Neutrophil (primary cell): ENCODE measurements around the gene CCL18.
A peak's percentile ranks its signal among the peaks of the same experiment; 100 is the strongest.
"Not testable (repeated sequence)": the region's sequence is repeated elsewhere in the genome, so short reads cannot be mapped to it uniquely, and the experiment has no call there.

Source experiments
- H3K27ac ChIP-seq: fragments of 200-600 bp; sonication (generic); 2 replicates; pipeline ENCODE4 v1.5.1; 2016; ENCODE audit warnings: mild to moderate bottlenecking, moderate library complexity
- H3K27me3 ChIP-seq: fragments of 200-600 bp; sonication (generic); 2 replicates; pipeline ENCODE4 v1.6.0; 2016; ENCODE audit warnings: mild to moderate bottlenecking
- H3K36me3 ChIP-seq: fragments of 200-600 bp; sonication (generic); 2 replicates; pipeline ENCODE4 v1.5.1; 2017
- H3K4me1 ChIP-seq, 2 experiments: fragments of 200-600 bp in 1 of 2; sonication (generic) in 1 of 2; 1 replicate in 1 of 2; 2 replicates in 1 of 2; pipeline versions ENCODE4 v1.5.1 to v1.6.1; 2013 to 2016; ENCODE audit warnings: low read depth in 1 of 2, low read length in 1 of 2, mild to moderate bottlenecking in 1 of 2, moderate library complexity in 1 of 2; ENCODE audit not compliant: control insufficient read depth in 1 of 2, insufficient read depth in 1 of 2
- H3K4me3 ChIP-seq, 2 experiments: fragments of 200-600 bp in 1 of 2; sonication (generic) in 1 of 2; 1 replicate in 1 of 2; 2 replicates in 1 of 2; pipeline ENCODE4 v1.5.1; 2013 to 2016; ENCODE audit warnings: low read depth in 1 of 2, low read length in 1 of 2, mild to moderate bottlenecking in 1 of 2, moderate library complexity in 1 of 2
- H3K9me3 ChIP-seq: fragments of 200-600 bp; sonication (generic); 2 replicates; pipeline ENCODE4 v1.5.1; 2016
- TF ChIP-seq, protein P1 (sequence below): fragments of 200-600 bp; sonication (generic); IDR thresholded peaks from 2 replicates; pipeline ENCODE4 v1.5.1; 2016; ENCODE audit warnings: antibody characterized with exemption

CCL18 gene

DNA sequence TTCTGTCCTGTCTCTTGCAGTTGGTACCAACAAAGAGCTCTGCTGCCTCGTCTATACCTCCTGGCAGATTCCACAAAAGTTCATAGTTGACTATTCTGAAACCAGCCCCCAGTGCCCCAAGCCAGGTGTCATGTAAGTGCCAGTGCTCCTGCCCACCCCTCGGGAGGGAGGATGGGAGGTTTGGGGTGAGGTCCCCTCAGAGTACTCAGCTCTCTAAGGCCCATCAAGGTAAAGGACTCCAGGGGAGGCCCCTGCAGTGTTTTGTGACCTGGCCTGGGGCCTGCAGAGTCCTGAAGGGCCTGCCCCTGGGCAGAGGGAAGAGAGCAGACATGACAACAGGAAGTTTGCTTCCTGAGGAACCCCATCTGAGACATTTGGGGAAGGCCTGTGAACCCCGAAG lies 6.4 kb downstream of the CCL18 start:
- H3K27ac ChIP-seq = no peak overlapping the region
- H3K9me3 ChIP-seq = no peaks in the 10 kb centered on the region
- no peak overlapping the region for H3K4me3 ChIP-seq
- H3K27me3 ChIP-seq = no peaks in the 10 kb centered on the region
- H3K36me3 ChIP-seq = no peaks in the 10 kb centered on the region
- TF ChIP-seq, protein P1, sequence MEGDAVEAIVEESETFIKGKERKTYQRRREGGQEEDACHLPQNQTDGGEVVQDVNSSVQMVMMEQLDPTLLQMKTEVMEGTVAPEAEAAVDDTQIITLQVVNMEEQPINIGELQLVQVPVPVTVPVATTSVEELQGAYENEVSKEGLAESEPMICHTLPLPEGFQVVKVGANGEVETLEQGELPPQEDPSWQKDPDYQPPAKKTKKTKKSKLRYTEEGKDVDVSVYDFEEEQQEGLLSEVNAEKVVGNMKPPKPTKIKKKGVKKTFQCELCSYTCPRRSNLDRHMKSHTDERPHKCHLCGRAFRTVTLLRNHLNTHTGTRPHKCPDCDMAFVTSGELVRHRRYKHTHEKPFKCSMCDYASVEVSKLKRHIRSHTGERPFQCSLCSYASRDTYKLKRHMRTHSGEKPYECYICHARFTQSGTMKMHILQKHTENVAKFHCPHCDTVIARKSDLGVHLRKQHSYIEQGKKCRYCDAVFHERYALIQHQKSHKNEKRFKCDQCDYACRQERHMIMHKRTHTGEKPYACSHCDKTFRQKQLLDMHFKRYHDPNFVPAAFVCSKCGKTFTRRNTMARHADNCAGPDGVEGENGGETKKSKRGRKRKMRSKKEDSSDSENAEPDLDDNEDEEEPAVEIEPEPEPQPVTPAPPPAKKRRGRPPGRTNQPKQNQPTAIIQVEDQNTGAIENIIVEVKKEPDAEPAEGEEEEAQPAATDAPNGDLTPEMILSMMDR = no peak
- H3K4me1 ChIP-seq = peaks cover 10 to 11% of the 10 kb centered on the region in 2 experiments

DNA sequence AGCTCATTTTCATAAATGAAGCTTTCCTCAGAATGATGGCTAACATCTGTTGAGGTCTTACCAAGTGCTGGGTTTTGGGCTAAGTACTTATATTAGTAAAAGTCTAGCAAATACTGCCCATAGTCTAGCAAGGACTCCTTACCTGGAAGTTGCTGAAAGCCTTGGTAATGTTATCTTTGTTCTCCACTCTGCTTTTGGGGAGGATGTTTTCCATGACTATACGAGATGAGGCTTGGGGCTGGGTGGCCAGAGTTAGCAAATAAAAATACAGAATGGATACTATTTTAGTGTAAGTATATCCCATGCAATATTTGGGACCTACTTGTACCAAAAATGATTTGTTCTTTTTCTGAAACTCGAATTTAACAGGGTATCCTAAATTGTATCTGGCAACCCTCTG lies 7.7 kb downstream of the CCL18 start:
- Histone ChIP-seq H3K27ac (no peak overlapping the region), H3K27me3 (no peaks in the 10 kb centered on the region), H3K4me3 (no peak overlapping the region), H3K9me3 (no peaks in the 10 kb centered on the region), H3K4me1 (peaks cover 10 to 11% of the 10 kb centered on the region in 2 experiments), H3K36me3 (no peaks in the 10 kb centered on the region)
- TF ChIP-seq, protein P1 = no peak

DNA sequence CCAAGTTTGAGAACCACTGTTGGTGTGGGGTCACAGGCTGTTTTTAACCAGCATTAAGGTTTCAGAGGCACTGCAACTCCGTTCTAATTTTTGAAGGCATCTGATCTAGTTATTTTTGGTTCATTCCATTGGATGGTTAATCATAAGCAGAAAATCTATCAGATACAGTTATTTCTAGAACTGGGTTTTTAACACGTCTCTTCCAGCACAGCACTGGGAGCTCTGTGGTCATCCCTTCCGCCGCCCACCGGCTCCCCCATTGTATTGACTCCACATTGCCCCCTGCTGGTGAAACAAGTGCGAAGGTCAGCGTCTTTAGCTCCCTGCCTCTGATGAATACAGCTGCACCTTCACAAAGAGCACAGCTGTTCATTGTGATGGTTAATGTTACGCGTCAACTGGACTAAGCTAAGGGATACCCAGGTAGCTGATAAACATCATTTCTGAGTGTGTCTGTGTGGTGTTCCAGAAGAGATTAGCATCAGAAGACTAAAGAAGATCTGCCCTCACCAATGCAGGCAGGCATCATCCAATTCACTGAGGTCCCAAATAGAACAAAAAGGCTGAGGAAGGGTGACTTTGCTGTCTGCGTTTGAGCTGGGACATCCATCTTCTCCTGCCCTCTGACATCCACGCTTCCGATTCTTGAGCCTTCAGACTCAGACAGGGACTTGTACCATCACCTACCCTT lies 8.5 kb downstream of the CCL18 start:
- Histone ChIP-seq H3K27me3 (no peaks in the 10 kb centered on the region), H3K4me3 (no peak overlapping the region), H3K27ac (no peak overlapping the region), H3K9me3 (no peaks in the 10 kb centered on the region), H3K36me3 (no peaks in the 10 kb centered on the region), H3K4me1 (peaks cover 10 to 11% of the 10 kb centered on the region in 2 experiments)
- TF ChIP-seq, protein P1 = peak; percentile 72

DNA sequence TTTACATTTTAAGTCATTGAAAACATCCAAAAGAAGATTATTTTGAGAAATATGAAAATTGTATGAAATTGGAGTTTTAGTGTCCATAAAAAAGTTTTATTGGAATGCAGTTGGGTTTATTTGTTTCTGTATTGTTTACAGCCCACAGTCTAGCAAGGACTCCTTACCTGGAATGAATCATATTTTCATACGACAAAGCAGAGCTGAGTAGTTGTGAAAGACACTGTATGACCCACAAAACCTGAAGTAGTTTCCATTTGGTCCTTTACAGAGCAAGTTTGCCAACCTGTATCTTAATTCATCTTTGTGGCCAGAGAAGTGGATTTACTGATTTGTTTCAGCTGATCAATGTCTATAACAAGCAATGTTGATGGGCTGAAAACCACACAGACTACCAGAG lies 10.3 kb downstream of the CCL18 start:
- Histone ChIP-seq H3K9me3 (no peaks in the 10 kb centered on the region), H3K27ac (no peak overlapping the region), H3K36me3 (no peaks in the 10 kb centered on the region), H3K4me3 (no peak overlapping the region), H3K4me1 (peaks cover 10 to 11% of the 10 kb centered on the region in 2 experiments), H3K27me3 (no peaks in the 10 kb centered on the region)
- TF ChIP-seq, protein P1 = no peak

DNA sequence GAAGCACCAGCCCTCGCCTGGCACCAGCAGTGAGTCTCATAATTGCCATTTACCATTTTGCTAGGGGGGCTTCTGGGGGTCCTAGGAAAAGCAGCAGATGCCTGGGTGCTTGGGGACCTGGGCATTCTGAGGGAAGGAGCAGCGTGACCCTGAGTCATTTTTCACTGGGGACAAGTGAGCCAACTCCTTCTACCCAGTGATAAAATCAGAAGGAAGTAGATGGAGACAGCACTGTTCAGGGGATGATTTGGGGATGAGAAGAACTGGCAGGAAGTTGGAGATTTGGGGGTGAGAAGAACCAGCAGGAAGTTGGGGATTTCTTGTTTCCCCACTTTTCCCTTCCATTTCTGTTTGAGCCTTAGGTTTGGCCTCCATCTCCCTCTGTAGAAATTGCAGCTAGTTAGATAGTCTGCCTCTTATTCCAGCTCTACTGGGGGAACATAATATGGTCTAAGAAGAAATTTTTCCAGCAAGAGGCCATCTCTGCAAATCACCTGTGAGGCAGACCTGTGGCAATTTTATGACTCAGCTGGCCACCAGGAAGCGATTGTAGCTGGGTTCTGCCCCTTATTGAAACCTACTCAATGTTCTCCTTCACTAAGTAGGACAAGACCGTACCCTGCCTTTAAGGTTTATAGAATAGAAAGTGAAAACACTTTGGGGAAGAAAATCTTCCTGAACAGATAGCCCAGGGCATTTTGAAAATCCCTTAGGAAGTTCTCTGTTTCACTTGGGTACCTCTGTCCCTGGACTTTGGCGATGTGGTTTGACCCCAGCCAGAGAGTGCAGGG lies 17.8 kb downstream of the CCL18 start:
- not testable (repeated sequence) for H3K36me3 ChIP-seq, H3K4me3 ChIP-seq, H3K9me3 ChIP-seq, H3K27me3 ChIP-seq
- H3K4me1 ChIP-seq = peaks cover 41 to 47% of the 10 kb centered on the region in 2 experiments
- peak overlapping the region; percentile 92 for H3K27ac ChIP-seq

DNA sequence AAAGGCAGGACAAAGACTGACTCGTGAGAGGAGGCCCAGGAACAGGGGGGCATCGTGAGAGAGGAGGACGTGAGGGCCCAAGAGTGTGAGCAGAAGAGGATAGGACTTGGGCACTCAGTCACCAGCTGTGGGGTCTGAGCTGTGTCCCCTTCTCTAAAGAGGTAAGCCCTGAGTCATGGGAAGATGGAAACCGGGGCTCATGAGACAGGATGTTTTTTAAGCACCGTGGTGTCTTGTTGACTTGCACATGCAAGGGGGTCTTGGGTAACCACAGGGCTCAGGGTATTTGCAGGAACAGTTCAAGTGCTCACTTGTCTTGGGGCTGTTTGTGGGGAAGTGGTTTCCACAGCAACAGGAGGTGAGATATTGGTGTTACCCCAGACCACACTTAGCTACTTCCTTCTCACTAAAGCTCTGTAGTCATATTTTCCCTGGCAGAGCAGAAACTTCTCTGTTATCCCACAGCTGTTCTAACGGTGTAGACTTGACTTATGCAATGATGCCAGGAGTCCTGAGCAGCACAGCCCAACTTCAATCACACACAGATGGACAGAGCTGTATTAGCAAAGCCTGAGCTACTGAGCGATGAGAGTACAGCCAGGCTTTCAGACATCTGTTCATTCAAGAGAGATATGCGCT lies 18.5 kb downstream of the CCL18 start:
- H3K27me3 ChIP-seq, H3K36me3 ChIP-seq, H3K9me3 ChIP-seq: not testable (repeated sequence)
- peak overlapping the region; percentile 92 for H3K27ac ChIP-seq
- H3K4me1 ChIP-seq = peaks cover 41 to 47% of the 10 kb centered on the region in 2 experiments
- peak overlapping the region in 1 of 2 experiments; percentile 39 for H3K4me3 ChIP-seq

DNA sequence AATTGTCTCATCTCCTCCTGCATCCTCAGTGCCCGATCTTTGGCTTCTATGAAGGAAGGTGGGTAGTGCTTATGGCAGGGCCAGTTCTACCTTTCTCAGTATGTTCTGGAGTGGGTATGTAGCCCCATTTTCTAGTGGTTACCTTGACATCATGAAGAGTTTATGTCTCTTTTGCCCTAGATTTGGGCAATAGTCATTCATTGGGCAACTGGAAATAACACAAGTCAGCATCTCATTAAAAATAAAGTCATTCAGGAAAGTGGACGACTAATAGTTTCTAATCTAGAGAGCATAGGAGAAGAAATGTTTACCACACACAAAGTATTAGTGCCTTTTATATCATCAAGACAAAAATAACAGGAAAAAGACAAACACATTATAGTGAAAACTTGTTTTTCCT lies 19.6 kb downstream of the CCL18 start:
- H3K27ac ChIP-seq = peak overlapping the region; percentile 92
- not testable (repeated sequence) for H3K9me3 ChIP-seq, H3K27me3 ChIP-seq, H3K36me3 ChIP-seq, H3K4me3 ChIP-seq
- peaks cover 41 to 47% of the 10 kb centered on the region in 2 experiments for H3K4me1 ChIP-seq
